ENCODE results near the gene GASK1A. TPM values are rescaled to one million over a fixed set of nuclear protein-coding genes. Genes with fewer than 3 reads are reported as not detected.

Gene GASK1A
- total RNA-seq, 1 donor from 2014 or later, result 25.8 TPM

DNA sequence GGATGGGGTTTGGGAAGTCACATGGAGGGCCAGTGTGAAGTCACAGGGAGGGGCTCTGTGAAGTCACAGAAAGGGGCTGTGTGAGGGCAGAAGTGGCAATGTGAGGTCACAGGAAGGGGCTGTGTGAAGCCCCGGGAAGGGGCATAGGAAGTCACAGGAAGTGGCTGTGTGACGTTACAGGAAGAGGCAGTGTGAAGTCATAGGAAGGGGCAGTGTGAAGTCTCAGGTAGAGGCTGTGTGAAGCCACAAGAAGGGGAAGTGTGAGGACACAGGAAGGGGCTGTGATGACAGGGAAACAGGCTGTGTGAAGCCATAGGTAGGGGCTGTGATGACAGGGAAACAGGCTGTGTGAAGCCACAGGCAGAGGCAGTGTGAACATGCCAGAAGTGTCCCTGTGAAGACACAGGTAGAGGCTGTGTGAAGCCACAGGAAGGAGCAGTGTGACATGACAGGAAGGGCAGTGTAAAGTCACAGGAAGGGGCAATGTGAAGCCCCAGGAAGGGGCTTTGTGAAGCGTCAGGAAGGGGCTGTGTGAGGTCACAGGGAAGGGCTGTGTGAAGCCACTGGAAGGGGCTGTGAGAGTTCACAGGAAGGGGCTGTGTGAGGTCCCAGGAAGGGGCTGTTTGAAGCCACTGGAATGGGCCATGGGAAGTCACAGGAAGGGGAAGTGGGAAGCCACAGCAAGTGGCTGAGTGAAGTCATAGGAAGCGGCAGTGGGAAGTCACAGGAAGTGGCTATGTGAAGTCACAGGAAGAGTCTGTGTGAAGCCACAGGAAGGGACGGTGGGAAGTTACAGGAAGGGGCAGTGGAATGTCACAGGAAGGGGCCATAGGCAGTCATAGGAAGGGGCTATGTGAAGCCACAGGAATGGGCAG, 37.1 kb downstream of the GASK1A start:
- Histone ChIP-seq H3K4me1 (no peaks in the 10 kb centered on the region), H3K36me3 (no peaks in the 10 kb centered on the region), H3K27ac (no peak overlapping the region), H3K4me3 (no peak overlapping the region), H3K9me3 (no peaks in the 10 kb centered on the region), H3K27me3 (no peaks in the 10 kb centered on the region)
- intact Hi-C loops (cut with DNase I), result no loop called here
- peak in 1 of 2 donors; percentile 57 for DNase-seq (ENCODE audit: low spot score in 2 of 2)
- TF ChIP-seq, protein P1, sequence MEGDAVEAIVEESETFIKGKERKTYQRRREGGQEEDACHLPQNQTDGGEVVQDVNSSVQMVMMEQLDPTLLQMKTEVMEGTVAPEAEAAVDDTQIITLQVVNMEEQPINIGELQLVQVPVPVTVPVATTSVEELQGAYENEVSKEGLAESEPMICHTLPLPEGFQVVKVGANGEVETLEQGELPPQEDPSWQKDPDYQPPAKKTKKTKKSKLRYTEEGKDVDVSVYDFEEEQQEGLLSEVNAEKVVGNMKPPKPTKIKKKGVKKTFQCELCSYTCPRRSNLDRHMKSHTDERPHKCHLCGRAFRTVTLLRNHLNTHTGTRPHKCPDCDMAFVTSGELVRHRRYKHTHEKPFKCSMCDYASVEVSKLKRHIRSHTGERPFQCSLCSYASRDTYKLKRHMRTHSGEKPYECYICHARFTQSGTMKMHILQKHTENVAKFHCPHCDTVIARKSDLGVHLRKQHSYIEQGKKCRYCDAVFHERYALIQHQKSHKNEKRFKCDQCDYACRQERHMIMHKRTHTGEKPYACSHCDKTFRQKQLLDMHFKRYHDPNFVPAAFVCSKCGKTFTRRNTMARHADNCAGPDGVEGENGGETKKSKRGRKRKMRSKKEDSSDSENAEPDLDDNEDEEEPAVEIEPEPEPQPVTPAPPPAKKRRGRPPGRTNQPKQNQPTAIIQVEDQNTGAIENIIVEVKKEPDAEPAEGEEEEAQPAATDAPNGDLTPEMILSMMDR (IDR thresholded peaks at IDR 0.05), result no peak

DNA sequence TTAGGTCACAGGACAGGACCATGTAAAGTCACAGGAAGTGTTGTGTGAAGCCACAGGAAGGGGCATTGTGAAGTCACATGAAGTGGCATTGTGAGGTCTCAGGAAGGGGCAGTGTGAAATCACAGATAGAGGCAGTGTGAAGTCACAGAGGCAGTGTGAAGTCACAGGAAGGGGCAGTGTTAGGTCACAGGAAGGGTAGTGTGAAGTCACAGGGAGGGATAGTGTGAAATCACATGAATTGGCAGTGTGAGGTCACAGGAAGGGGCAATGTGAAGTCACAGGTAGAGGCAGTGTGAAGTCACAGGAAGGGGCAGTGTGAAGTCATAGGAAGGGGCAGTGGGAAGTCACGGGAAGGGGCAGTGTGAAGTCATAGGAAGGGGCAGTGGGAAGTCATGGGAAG, 37.9 kb downstream of the GASK1A start:
- Histone ChIP-seq H3K4me1 (no peaks in the 10 kb centered on the region), H3K27ac (no peak overlapping the region), H3K4me3 (no peak overlapping the region), H3K9me3 (no peaks in the 10 kb centered on the region), H3K27me3 (no peaks in the 10 kb centered on the region), H3K36me3 (no peaks in the 10 kb centered on the region)
- no peak for DNase-seq (ENCODE audit: low spot score in 2 of 2)
- TF ChIP-seq, protein P1 (IDR thresholded peaks at IDR 0.05), result no peak
- intact Hi-C loops (cut with DNase I), result no loop called here

DNA sequence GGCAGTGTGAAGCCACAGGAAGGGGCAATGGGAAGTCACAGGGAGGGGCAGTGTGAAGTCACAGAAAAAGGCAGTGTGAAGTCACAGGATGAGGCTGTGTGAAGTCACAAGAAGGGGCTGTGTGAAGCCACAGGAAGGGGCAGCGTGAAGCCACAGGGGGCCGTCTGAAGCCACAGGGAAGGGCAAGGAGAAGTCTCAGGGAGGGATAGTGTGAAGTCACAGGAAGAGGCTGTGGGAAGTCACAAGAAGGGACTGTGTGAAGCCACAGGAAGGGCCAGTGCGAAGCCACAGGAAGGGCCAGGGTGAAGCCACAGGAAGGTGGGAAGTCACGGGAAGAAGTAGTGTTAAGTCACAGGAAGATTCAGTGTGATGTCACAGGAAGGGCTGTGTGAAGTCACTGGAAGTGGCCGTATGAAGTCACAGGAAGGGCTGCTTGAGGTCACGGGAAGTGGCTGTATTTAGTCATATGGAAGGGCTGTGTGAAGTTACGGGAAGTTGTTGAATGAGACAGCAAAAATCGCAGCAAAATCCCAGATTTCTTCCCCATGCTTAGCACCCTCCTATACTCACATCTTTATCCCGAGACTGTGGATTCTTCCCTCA, 38.6 kb downstream of the GASK1A start:
- TF ChIP-seq, protein P1 (IDR thresholded peaks at IDR 0.05), result no peak
- DNase-seq (ENCODE audit: low spot score in 2 of 2), result no peak
- no peak overlapping the region for H3K4me3 ChIP-seq
- intact Hi-C loops (cut with DNase I), result no loop called here
- no peak overlapping the region for H3K27ac ChIP-seq
- no peaks in the 10 kb centered on the region for H3K9me3 ChIP-seq
- no peaks in the 10 kb centered on the region for H3K4me1 ChIP-seq
- H3K36me3 ChIP-seq, result no peaks in the 10 kb centered on the region
- H3K27me3 ChIP-seq, result no peaks in the 10 kb centered on the region

DNA sequence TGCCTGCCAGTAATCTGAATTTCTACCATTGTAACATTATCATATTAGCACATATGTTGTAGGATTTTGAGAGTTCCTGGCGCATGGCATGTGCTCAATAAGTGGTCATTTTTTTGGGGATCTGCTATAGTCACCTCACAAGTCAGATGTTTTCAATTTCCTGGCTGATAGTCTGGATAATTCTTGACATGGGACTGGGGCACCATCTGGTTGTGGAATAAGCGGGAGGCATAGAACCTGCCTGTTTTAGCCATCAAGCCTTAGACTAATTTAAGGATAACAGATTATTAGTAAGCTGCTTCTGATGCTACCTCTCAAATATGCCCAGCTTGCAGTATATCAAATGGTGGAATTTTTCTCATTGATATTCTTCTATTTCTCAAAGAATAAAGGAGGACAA, 39.1 kb downstream of the GASK1A start:
- H3K4me3 ChIP-seq, result no peak overlapping the region
- no peaks in the 10 kb centered on the region for H3K4me1 ChIP-seq
- no peak overlapping the region for H3K27ac ChIP-seq
- H3K9me3 ChIP-seq, result no peaks in the 10 kb centered on the region
- intact Hi-C loops (cut with DNase I), result no loop called here
- H3K27me3 ChIP-seq, result no peaks in the 10 kb centered on the region
- DNase-seq (ENCODE audit: low spot score in 2 of 2), result no peak
- no peaks in the 10 kb centered on the region for H3K36me3 ChIP-seq
- TF ChIP-seq, protein P1 (IDR thresholded peaks at IDR 0.05), result no peak

DNA sequence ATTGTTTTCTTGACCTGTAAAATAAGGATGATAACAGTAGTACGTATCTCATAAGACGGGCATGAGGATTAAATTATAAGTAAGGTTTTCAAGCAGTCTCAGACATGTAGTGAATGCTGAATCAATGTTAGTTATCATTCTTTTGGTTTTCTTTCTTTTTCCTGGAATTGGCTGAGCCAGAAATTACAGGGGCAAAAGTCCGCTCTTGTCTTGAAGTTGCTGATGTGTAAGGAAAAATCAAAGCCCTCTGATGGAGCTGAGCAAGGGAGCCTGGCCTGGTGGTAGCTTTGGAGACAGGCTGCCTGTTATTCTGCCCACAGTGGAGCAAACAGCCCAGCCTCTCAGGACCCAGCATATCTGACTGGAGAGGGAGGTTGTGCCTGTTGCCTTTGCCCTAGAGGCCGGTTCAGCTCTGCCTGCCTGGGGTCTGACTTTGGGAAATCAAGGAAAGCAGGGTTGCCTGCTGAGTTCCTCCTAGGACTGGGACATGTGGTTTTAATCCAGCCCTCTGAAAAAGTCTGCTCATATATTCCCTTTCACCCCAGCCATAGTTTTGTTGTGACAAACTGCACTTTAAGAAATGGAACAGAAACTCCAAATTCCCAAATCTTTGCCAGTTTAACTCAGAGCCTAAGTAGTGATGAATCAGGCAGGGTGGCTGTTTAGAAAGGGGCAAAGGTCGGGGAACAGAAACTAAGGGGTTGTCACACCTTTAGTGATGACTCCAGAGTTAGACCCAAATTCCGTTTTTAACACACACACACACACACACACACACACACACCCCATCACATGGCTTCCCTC, 40.1 kb downstream of the GASK1A start:
- DNase-seq (ENCODE audit: low spot score in 2 of 2), result peak in 1 of 2 donors; percentile 49
- intact Hi-C loops (cut with DNase I), result no loop called here
- H3K27ac ChIP-seq, result no peak overlapping the region
- H3K4me3 ChIP-seq, result no peak overlapping the region
- no peaks in the 10 kb centered on the region for H3K36me3 ChIP-seq
- no peaks in the 10 kb centered on the region for H3K9me3 ChIP-seq
- H3K27me3 ChIP-seq, result no peaks in the 10 kb centered on the region
- no peaks in the 10 kb centered on the region for H3K4me1 ChIP-seq
- TF ChIP-seq, protein P1 (IDR thresholded peaks at IDR 0.05), result no peak

All from ascending aorta (tissue), 2 donors.